ENCODE results near the gene KCNQ1. TPM values are rescaled to one million over a fixed set of nuclear protein-coding genes. Genes with fewer than 3 reads are reported as not detected.

KCNQ1 gene
- total and polyA plus RNA-seq, 2 donors (not counting 3 experiments of a cell fraction or from before 2014, with no cell fraction given) = 0.07 to 0.09 TPM

GRCh38 chr11:2859699-2860037 is 414.9 kb downstream of the KCNQ1 start:
- no peaks in the 10 kb centered on the region for H3K36me3 ChIP-seq (ENCODE audit: control insufficient read depth in 2 of 2, extremely low read depth in 1 of 2, insufficient read depth in 2 of 2, low read length in 2 of 2)
- POLR2A ChIA-PET = no interaction called here
- no peaks in the 10 kb centered on the region for H4K20me1 ChIP-seq (replicated peaks; ENCODE audit: control insufficient read depth, extremely low read depth, insufficient read depth, low read length)
- no TSS peak for BruUV-seq (replicated peaks)
- H3K4me2 ChIP-seq (ENCODE audit: insufficient read depth, low read length) = no peak overlapping the region
- no peak overlapping the region for H3K9ac ChIP-seq (replicated peaks; ENCODE audit: extremely low read depth, insufficient read depth, low read length)
- no peak overlapping the region for H2AFZ ChIP-seq (ENCODE audit: low read depth, low read length)
- intact Hi-C loops (cut with micrococcal nuclease) (no loop called here), dilution Hi-C loops (cut with MboI; ENCODE audit: extremely low pct_ligation_motif_present, low sequenced_read_pairs) (no loop called here)
- peaks cover 21 to 26% of the 10 kb centered on the region in 2 experiments for H3K27me3 ChIP-seq (ENCODE audit: control insufficient read depth in 2 of 2, insufficient read depth in 2 of 2, low read length in 2 of 2)
- no peak overlapping the region for H3K27ac ChIP-seq (ENCODE audit: insufficient read depth, low read depth, low read length)
- FAIRE-seq (no peak), DNase-seq (ENCODE audit: low read depth, low spot score) (no peak)
- CTCF ChIA-PET = no interaction called here
- H3K9me1 ChIP-seq (replicated peaks; ENCODE audit: control insufficient read depth, extremely low read depth, insufficient read depth, low read length) = no peaks in the 10 kb centered on the region
- no peak overlapping the region for H3K4me3 ChIP-seq (replicated peaks in 1 of 3; ENCODE audit: insufficient read depth in 1 of 3, low read depth in 1 of 3, low read length in 3 of 3)
- no peaks in the 10 kb centered on the region for H3K4me1 ChIP-seq (ENCODE audit: control insufficient read depth, extremely low read depth, insufficient read depth, low read length)
- TF ChIP-seq POLR2A (IDR thresholded peaks at IDR 0.05; ENCODE audit: low read depth, low read length) (no peak), EZH2 (IDR thresholded peaks at IDR 0.05; ENCODE audit: borderline replicate concordance, low read depth, low read length, severe bottlenecking) (no peak), GATA2 (IDR thresholded peaks at IDR 0.05; ENCODE audit: insufficient read depth, insufficient read length, low read depth, low read length) (no peak), JUN (IDR thresholded peaks at IDR 0.05; ENCODE audit: borderline replicate concordance, insufficient read depth, insufficient read length, low read depth) (no peak), CTCF (IDR thresholded peaks at IDR 0.05; ENCODE audit: extremely low read depth in 1 of 2, insufficient read depth in 1 of 2, low read depth in 1 of 2, low read length in 2 of 2) (no peak), MYC (IDR thresholded peaks at IDR 0.05; ENCODE audit: low read depth, low read length) (no peak), FOS (IDR thresholded peaks at IDR 0.05; ENCODE audit: borderline replicate concordance, insufficient read depth, low read length) (no peak)
- no peaks in the 10 kb centered on the region for H3K9me3 ChIP-seq (replicated peaks; ENCODE audit: control insufficient read depth, insufficient read depth, low read length)
- H3K79me2 ChIP-seq (ENCODE audit: control insufficient read depth, insufficient read depth, low read length) = no peaks in the 10 kb centered on the region

GRCh38 chr11:2860636-2861035 is 415.8 kb downstream of the KCNQ1 start:
- no peak overlapping the region for H3K4me2 ChIP-seq (ENCODE audit: insufficient read depth, low read length)
- no peak overlapping the region for H3K9ac ChIP-seq (replicated peaks; ENCODE audit: extremely low read depth, insufficient read depth, low read length)
- H3K9me3 ChIP-seq (replicated peaks; ENCODE audit: control insufficient read depth, insufficient read depth, low read length) = no peaks in the 10 kb centered on the region
- peaks cover 23 to 26% of the 10 kb centered on the region in 2 experiments for H3K27me3 ChIP-seq (ENCODE audit: control insufficient read depth in 2 of 2, insufficient read depth in 2 of 2, low read length in 2 of 2)
- ChIA-PET POLR2A (no interaction called here), CTCF (no interaction called here)
- TF ChIP-seq EZH2 (IDR thresholded peaks at IDR 0.05; ENCODE audit: borderline replicate concordance, low read depth, low read length, severe bottlenecking) (no peak), MYC (IDR thresholded peaks at IDR 0.05; ENCODE audit: low read depth, low read length) (no peak), FOS (IDR thresholded peaks at IDR 0.05; ENCODE audit: borderline replicate concordance, insufficient read depth, low read length) (no peak), MAX (IDR thresholded peaks at IDR 0.05; ENCODE audit: insufficient read depth, insufficient read length) (no peak), GATA2 (IDR thresholded peaks at IDR 0.05; ENCODE audit: insufficient read depth, insufficient read length, low read depth, low read length) (no peak), POLR2A (IDR thresholded peaks at IDR 0.05; ENCODE audit: low read depth, low read length) (no peak), CTCF (IDR thresholded peaks at IDR 0.05; ENCODE audit: extremely low read depth in 1 of 2, insufficient read depth in 1 of 2, low read depth in 1 of 2, low read length in 2 of 2) (no peak), POLR2AphosphoS5 (IDR thresholded peaks at IDR 0.05; ENCODE audit: insufficient read depth, low read depth, low read length) (no peak)
- H2AFZ ChIP-seq (ENCODE audit: low read depth, low read length) = no peak overlapping the region
- no peak for DNase-seq (ENCODE audit: low read depth, low spot score)
- no peaks in the 10 kb centered on the region for H3K4me1 ChIP-seq (ENCODE audit: control insufficient read depth, extremely low read depth, insufficient read depth, low read length)
- dilution Hi-C loops (cut with MboI; ENCODE audit: extremely low pct_ligation_motif_present, low sequenced_read_pairs) = no loop called here
- no peaks in the 10 kb centered on the region for H3K36me3 ChIP-seq (ENCODE audit: control insufficient read depth in 2 of 2, extremely low read depth in 1 of 2, insufficient read depth in 2 of 2, low read length in 2 of 2)
- H4K20me1 ChIP-seq (replicated peaks; ENCODE audit: control insufficient read depth, extremely low read depth, insufficient read depth, low read length) = no peaks in the 10 kb centered on the region
- no peaks in the 10 kb centered on the region for H3K79me2 ChIP-seq (ENCODE audit: control insufficient read depth, insufficient read depth, low read length)
- no peak for FAIRE-seq
- no TSS peak for BruUV-seq (replicated peaks)
- intact Hi-C loops (cut with micrococcal nuclease) = no loop called here
- H3K27ac ChIP-seq (ENCODE audit: insufficient read depth, low read depth, low read length) = no peak overlapping the region
- H3K9me1 ChIP-seq (replicated peaks; ENCODE audit: control insufficient read depth, extremely low read depth, insufficient read depth, low read length) = no peaks in the 10 kb centered on the region
- no peak overlapping the region for H3K4me3 ChIP-seq (replicated peaks in 1 of 3; ENCODE audit: insufficient read depth in 1 of 3, low read depth in 1 of 3, low read length in 3 of 3)
